Natural killer cell (primary cell): Measurements from ENCODE around the gene ZNF184. TPM values are rescaled to one million over a fixed set of nuclear protein-coding genes. Genes with fewer than 3 reads are reported as not detected.
"Not testable (repeated sequence)": the region's sequence is repeated elsewhere in the genome, so short reads cannot be mapped to it uniquely, and the experiment has no call there.

Experiments used
- ATAC-seq, 3 donors: fragments of 150-1000 bp in 2 of 3; fragments of 200-7000 bp in 1 of 3; cut with Tn5 transposase; 1 replicate in 1 of 3; 2 replicates in 2 of 3; pipeline ENCODE4 v1.10.0; 2021; ENCODE audit warnings: mild to moderate bottlenecking in 2 of 3, moderate library complexity in 2 of 3
- DNase-seq, 2 donors: peaks; one replicate each; pipeline versions ENCODE4 v3.0.0 to v3.0.0-alpha.2; 2013 to 2021; ENCODE audit warnings: mixed read lengths in 1 of 2
- H3K27ac ChIP-seq: one replicate; pipeline ENCODE4 v1.5.1; 2013; ENCODE audit warnings: mild to moderate bottlenecking, low read length
- H3K27me3 ChIP-seq: one replicate; pipeline ENCODE4 v1.6.1; 2013; ENCODE audit warnings: low read length; ENCODE audit not compliant: control insufficient read depth, insufficient read depth
- H3K36me3 ChIP-seq: one replicate; pipeline ENCODE4 v1.6.1; 2013; ENCODE audit warnings: low read length; ENCODE audit not compliant: control insufficient read depth, insufficient read depth
- H3K4me1 ChIP-seq: one replicate; pipeline ENCODE4 v1.6.1; 2013; ENCODE audit warnings: low read length; ENCODE audit not compliant: control insufficient read depth, insufficient read depth
- H3K4me3 ChIP-seq: one replicate; pipeline ENCODE4 v1.5.1; 2013; ENCODE audit warnings: low read length
- H3K9me3 ChIP-seq: one replicate; pipeline ENCODE4 v1.6.1; 2013; ENCODE audit warnings: low read length; ENCODE audit not compliant: control insufficient read depth, insufficient read depth
- H3K27ac Mint-ChIP-seq, 2 donors: one replicate each; pipeline ENCODE4 v1.8.0; 2022; ENCODE audit warnings: mild to moderate bottlenecking in 2 of 2, mixed read lengths in 2 of 2, moderate library complexity in 1 of 2
- H3K27me3 Mint-ChIP-seq, 2 donors: one replicate each; pipeline ENCODE4 v1.8.0; 2022; ENCODE audit warnings: low read depth in 2 of 2, mixed read lengths in 2 of 2
- H3K36me3 Mint-ChIP-seq: one replicate; pipeline ENCODE4 v1.8.0; 2022; ENCODE audit warnings: mixed read lengths
- H3K4me1 Mint-ChIP-seq, 2 donors: one replicate each; pipeline ENCODE4 v1.8.0; 2022; ENCODE audit warnings: mixed read lengths in 2 of 2
- H3K4me3 Mint-ChIP-seq: one replicate; pipeline ENCODE4 v1.8.0; 2022; ENCODE audit warnings: mild to moderate bottlenecking, moderate library complexity, mixed read lengths
- H3K9me3 Mint-ChIP-seq, 2 donors: one replicate each; pipeline ENCODE4 v1.8.0; 2022; ENCODE audit warnings: mixed read lengths in 2 of 2
- WGBS: methylation state at CpG from one replicate; pipeline ENCODE4 v1.1.7; 2013; ENCODE audit warnings: missing lambda C conversion rate; ENCODE audit not compliant: insufficient coverage; 5-methylcytosine and 5-hydroxymethylcytosine counted together
- intact Hi-C: fragments of 100-400 bp; cut with micrococcal nuclease; formaldehyde crosslinking; loops from one replicate; pipeline ENCODE4 v1.14.2; 2022
- total RNA-seq, 4 donors: library from RNA; stranded (reverse); fragments of 120-200 nt in 1 of 4; gene quantifications; one replicate each; pipeline versions ENCODE4 v1.2.3 to v1.2.4, GENCODE V29; 2013 to 2022
- TF ChIP-seq, protein P1 (sequence below): fragments of 200-600 bp; IDR thresholded peaks from one replicate; pipeline ENCODE4 v1.8.0; 2022; ENCODE audit warnings: antibody characterized with exemption

The ZNF184 gene
- total RNA-seq, 3 donors from 2014 or later (not counting 1 experiment from before 2014, with no cell fraction given) = 12.8 to 21.7 (median 16.2) TPM

DNA sequence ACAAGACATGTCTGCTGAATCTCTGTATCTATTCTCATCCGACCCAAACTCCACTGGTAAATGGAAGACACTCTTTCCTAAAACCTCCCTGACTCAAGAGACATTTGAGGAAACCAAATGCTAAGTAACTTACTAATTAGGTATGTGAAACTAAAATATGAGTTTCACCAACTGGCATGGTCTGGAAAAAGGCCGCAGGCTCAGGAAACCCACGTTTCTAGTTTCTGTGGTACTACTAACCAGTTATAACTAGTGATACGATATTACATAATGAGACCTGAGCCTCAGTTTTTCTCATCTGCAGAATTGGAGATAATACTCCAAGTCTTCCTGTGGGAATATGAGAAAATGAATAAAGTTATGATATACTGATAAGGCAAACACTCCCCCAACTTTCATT, 44.4 kb downstream of the ZNF184 start:
- H3K4me1 ChIP-seq = no peaks in the 10 kb centered on the region
- no peak for DNase-seq
- intact Hi-C loops = no loop called here
- H3K4me1 Mint-ChIP-seq = no peaks in the 10 kb centered on the region
- H3K9me3 ChIP-seq = no peaks in the 10 kb centered on the region
- TF ChIP-seq, protein P1, sequence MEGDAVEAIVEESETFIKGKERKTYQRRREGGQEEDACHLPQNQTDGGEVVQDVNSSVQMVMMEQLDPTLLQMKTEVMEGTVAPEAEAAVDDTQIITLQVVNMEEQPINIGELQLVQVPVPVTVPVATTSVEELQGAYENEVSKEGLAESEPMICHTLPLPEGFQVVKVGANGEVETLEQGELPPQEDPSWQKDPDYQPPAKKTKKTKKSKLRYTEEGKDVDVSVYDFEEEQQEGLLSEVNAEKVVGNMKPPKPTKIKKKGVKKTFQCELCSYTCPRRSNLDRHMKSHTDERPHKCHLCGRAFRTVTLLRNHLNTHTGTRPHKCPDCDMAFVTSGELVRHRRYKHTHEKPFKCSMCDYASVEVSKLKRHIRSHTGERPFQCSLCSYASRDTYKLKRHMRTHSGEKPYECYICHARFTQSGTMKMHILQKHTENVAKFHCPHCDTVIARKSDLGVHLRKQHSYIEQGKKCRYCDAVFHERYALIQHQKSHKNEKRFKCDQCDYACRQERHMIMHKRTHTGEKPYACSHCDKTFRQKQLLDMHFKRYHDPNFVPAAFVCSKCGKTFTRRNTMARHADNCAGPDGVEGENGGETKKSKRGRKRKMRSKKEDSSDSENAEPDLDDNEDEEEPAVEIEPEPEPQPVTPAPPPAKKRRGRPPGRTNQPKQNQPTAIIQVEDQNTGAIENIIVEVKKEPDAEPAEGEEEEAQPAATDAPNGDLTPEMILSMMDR = no peak
- H3K27ac ChIP-seq = no peak overlapping the region
- no peak overlapping the region for H3K4me3 ChIP-seq
- no peak overlapping the region for H3K4me3 Mint-ChIP-seq
- peaks cover 3% of the 10 kb centered on the region for H3K36me3 Mint-ChIP-seq
- H3K36me3 ChIP-seq = no peaks in the 10 kb centered on the region
- peaks cover 3 to 6% of the 10 kb centered on the region in 2 donors for H3K27me3 Mint-ChIP-seq
- no peaks in the 10 kb centered on the region for H3K27me3 ChIP-seq
- peaks cover 3 to 5% of the 10 kb centered on the region in 2 donors for H3K9me3 Mint-ChIP-seq
- H3K27ac Mint-ChIP-seq = no peak overlapping the region
- WGBS = 85% methylated on average over 4 of the region's 4 CpGs
- no peak for ATAC-seq

DNA sequence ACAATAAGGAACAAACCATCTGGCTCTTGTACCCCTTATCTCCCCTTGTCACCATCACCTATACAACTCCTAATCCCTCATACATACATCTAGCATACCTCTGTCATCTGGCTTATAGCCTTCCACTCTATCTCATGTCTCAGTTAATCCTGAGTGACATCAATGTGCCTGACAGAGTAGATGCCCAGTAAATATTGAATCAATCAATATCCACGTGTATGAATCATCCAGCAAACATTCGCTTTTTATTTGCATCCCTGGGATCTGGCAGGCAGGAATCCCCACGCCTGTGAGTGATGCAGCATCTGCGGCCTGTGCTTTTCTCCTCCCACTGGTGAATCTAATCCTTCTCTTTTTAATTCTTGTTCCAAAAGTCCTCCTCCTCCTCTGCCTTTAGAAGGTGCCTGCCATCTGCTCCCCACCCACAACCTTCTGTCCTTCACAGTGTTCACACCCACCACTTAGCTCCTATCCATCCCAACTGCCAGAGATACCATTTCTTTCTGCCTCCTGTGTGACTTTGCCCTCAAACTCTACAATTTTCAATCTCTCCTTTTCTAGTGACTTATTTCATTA, 46.8 kb downstream of the ZNF184 start:
- Mint-ChIP-seq H3K36me3 (no peaks in the 10 kb centered on the region), H3K27me3 (peaks cover 3 to 13% of the 10 kb centered on the region in 2 donors), H3K4me1 (no peaks in the 10 kb centered on the region), H3K9me3 (peaks cover 0 to 2% of the 10 kb centered on the region in 2 donors), H3K27ac (no peak overlapping the region), H3K4me3 (no peak overlapping the region)
- ATAC-seq = no peak
- H3K4me1 ChIP-seq = no peaks in the 10 kb centered on the region
- H3K9me3 ChIP-seq = peaks cover 5% of the 10 kb centered on the region
- WGBS = 90% methylated on average over 4 of the region's 4 CpGs
- no peak overlapping the region for H3K4me3 ChIP-seq
- no peaks in the 10 kb centered on the region for H3K27me3 ChIP-seq
- H3K27ac ChIP-seq = no peak overlapping the region
- TF ChIP-seq, protein P1 = no peak
- no peaks in the 10 kb centered on the region for H3K36me3 ChIP-seq
- intact Hi-C loops = no loop called here
- no peak for DNase-seq

DNA sequence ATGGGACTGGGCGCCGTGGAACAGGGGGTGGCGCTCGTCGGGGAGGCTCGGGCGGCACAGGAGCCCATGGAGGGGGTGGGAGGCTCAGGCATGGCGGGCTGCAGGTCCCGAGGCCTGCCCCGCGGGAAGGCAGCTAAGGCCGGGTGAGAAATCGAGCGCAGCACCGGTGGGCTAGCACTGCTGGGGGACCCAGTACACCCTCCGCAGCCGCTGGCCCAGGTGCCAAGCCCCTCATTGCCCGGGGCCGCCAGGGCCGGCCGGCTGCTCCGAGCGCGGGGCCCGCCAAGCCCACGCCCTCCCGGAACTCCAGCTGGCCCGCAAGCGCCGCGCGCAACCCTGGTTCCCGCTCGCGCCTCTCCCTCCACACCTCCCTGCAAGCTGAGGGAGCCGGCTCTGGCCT, 48.1 kb downstream of the ZNF184 start:
- H3K27me3 ChIP-seq, DNase-seq, H3K9me3 ChIP-seq, H3K4me3 ChIP-seq, H3K4me1 Mint-ChIP-seq, intact Hi-C loops, H3K4me3 Mint-ChIP-seq, H3K36me3 ChIP-seq, H3K36me3 Mint-ChIP-seq, H3K27ac Mint-ChIP-seq, H3K4me1 ChIP-seq, ATAC-seq, H3K27ac ChIP-seq, H3K9me3 Mint-ChIP-seq: not testable (repeated sequence)
- 95% methylated on average over 36 of the region's 36 CpGs for WGBS
- peaks cover 12 to 26% of the 10 kb centered on the region in 2 donors for H3K27me3 Mint-ChIP-seq

DNA sequence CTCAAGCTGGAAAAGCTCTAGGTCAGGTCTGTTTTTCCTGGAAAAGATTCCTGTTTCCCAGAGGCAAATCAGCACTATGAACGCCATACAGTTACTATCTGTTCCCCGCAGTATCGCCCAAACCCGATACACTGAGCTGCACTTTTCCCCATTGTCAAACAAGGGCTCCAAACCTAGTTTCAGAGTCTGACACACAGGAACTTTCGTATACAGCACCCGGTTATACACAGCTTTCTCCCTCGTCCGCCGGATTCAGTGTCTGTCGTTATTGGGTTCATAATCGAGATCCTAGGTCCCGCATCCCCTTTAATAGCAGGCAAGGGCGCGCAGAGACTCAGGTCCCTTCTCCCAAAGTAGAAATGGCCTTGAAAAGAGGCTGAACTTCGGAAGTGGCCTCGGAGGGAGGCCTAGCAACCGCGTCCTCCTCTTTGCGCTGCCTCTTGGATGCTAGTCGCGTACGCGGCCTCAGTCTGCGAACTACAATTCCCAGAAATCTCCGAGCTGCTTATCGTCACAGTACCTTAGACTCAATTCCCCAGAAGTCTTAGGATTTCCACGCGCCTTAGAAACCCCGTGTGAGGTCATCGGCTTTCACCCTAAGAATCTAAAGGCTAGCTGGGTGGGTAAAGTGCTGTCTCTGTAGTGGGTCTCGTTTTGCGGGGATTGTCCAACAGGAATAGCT, 50.1 kb downstream of the ZNF184 start:
- TF ChIP-seq, protein P1 = no peak
- WGBS = 67% methylated on average over 32 of the region's 32 CpGs
- Histone ChIP-seq H3K27ac (no peak overlapping the region), H3K27me3 (no peaks in the 10 kb centered on the region), H3K4me1 (no peaks in the 10 kb centered on the region), H3K4me3 (no peak overlapping the region), H3K9me3 (peaks cover 5% of the 10 kb centered on the region), H3K36me3 (no peaks in the 10 kb centered on the region)
- Mint-ChIP-seq H3K27me3 (peaks cover 16 to 23% of the 10 kb centered on the region in 2 donors), H3K4me1 (no peaks in the 10 kb centered on the region), H3K4me3 (no peak overlapping the region), H3K27ac (no peak overlapping the region), H3K9me3 (no peaks in the 10 kb centered on the region), H3K36me3 (no peaks in the 10 kb centered on the region)
- ATAC-seq (no peak), DNase-seq (no peak)
- intact Hi-C loops = no loop called here
